H1 (cell line): ENCODE data around the gene APEX2. TPM values are rescaled to one million over a fixed set of nuclear protein-coding genes. Genes with fewer than 3 reads are reported as not detected.

Source experiments
- CTCF ChIA-PET: fragments of 300-600 bp; sonication (Branson Sonifier 250); formaldehyde crosslinking; loops from one replicate; lab custom pipeline; 2021; ENCODE audit not compliant: partially characterized antibody; lab: Charles Lee
- POLR2A ChIA-PET: fragments of 300-600 bp; sonication (Branson Sonifier 250); formaldehyde crosslinking; loops from one replicate; lab custom pipeline; 2021; ENCODE audit warnings: inconsistent platforms; ENCODE audit not compliant: partially characterized antibody; lab: Charles Lee
- DNase-seq, 2 experiments: peaks; one replicate each; pipeline versions ENCODE4 v3.0.0 to v3.0.0-alpha.2; 2010 to 2022; ENCODE audit warnings: low spot score in 2 of 2, low read depth in 1 of 2, mixed read lengths in 1 of 2
- FAIRE-seq: peaks from 2 replicates; lab custom pipeline; 2011; peaks lifted over from hg19 to GRCh38; lab: Jason Lieb, UNC
- H2AFZ ChIP-seq: 2 replicates; pipeline ENCODE4 v1.8.1; 2012; ENCODE audit warnings: low read length, inconsistent platforms
- H2AK5ac ChIP-seq: 2 replicates; pipeline ENCODE4 v1.6.1; 2013; ENCODE audit warnings: low read depth, low read length
- H2BK120ac ChIP-seq: replicated peaks from 2 replicates; pipeline ENCODE3; 2013; ENCODE audit warnings: low read depth, low read length, inconsistent platforms
- H2BK12ac ChIP-seq: 2 replicates; pipeline ENCODE4 v1.6.1; 2013; ENCODE audit warnings: low read depth, low read length
- H2BK15ac ChIP-seq: 2 replicates; pipeline ENCODE4 v1.6.1; 2013; ENCODE audit warnings: low read length
- H2BK20ac ChIP-seq: 2 replicates; pipeline ENCODE4 v1.6.1; 2013; ENCODE audit warnings: low read length
- H2BK5ac ChIP-seq: 2 replicates; pipeline ENCODE4 v1.6.1; 2013; ENCODE audit warnings: low read depth, low read length
- H3K14ac ChIP-seq: 2 replicates; pipeline ENCODE4 v1.6.1; 2013; ENCODE audit warnings: inconsistent platforms; ENCODE audit not compliant: insufficient read length
- H3K18ac ChIP-seq: 2 replicates; pipeline ENCODE4 v1.6.1; 2013; ENCODE audit warnings: low read length; ENCODE audit errors: extremely low read depth
- H3K23ac ChIP-seq: 2 replicates; pipeline ENCODE4 v1.6.1; 2013; ENCODE audit warnings: inconsistent platforms; ENCODE audit not compliant: insufficient read length
- H3K23me2 ChIP-seq: 2 replicates; pipeline ENCODE4 v1.6.1; 2013; ENCODE audit warnings: low read depth, low read length
- H3K27ac ChIP-seq: 2 replicates; pipeline ENCODE4 v1.6.1; 2011; ENCODE audit warnings: low read depth, low read length, inconsistent platforms
- H3K27me3 ChIP-seq, 4 experiments: replicated peaks in 1 of 4; 1 replicate in 1 of 4; 2 replicates in 3 of 4; pipeline versions ENCODE4 v1.6.1 to v1.8.1; 2011 to 2013; ENCODE audit warnings: low read length in 3 of 4, mild to moderate bottlenecking in 3 of 4, inconsistent platforms in 2 of 4, mixed read lengths in 2 of 4, moderate library complexity in 1 of 4; ENCODE audit not compliant: control insufficient read depth in 3 of 4, insufficient read depth in 3 of 4; ENCODE audit errors: extremely low read depth in 1 of 4
- H3K36me3 ChIP-seq, 4 experiments: 2 replicates each; pipeline versions ENCODE4 v1.6.1 to v1.8.1; 2011 to 2013; ENCODE audit warnings: mild to moderate bottlenecking in 4 of 4, low read length in 3 of 4, moderate library complexity in 2 of 4, control low read depth in 1 of 4, inconsistent platforms in 1 of 4; ENCODE audit not compliant: insufficient read depth in 4 of 4, control insufficient read depth in 2 of 4
- H3K4ac ChIP-seq: replicated peaks from 2 replicates; pipeline ENCODE3; 2013; ENCODE audit warnings: low read length, low read depth, mixed read lengths, inconsistent platforms; ENCODE audit not compliant: insufficient read length
- H3K4me1 ChIP-seq, 4 experiments: replicated peaks in 1 of 4; 1 replicate in 1 of 4; 2 replicates in 3 of 4; pipeline versions ENCODE4 v1.6.1 to v1.8.1; 2011 to 2013; ENCODE audit warnings: low read length in 3 of 4, inconsistent platforms in 2 of 4, mixed read lengths in 1 of 4; ENCODE audit not compliant: insufficient read depth in 4 of 4, control insufficient read depth in 3 of 4
- H3K4me2 ChIP-seq, 2 experiments: 2 replicates each; pipeline versions ENCODE4 v1.6.1 to v1.8.1; 2011 to 2013; ENCODE audit warnings: low read depth in 2 of 2, low read length in 2 of 2, control low read depth in 1 of 2, inconsistent platforms in 1 of 2, mild to moderate bottlenecking in 1 of 2; ENCODE audit not compliant: insufficient read depth in 1 of 2
- H3K4me3 ChIP-seq, 4 experiments: fragments of 200-600, 300-600 bp in 1 of 4; sonication (generic), shearing (Covaris generic), sonication (Bioruptor Twin) in 1 of 4; 2 replicates each; pipeline versions ENCODE4 v1.5.1 to v1.8.1; 2011 to 2016; ENCODE audit warnings: low read length in 4 of 4, low read depth in 3 of 4, control low read depth in 2 of 4, inconsistent platforms in 2 of 4, mild to moderate bottlenecking in 2 of 4, mixed read lengths in 1 of 4, moderate library complexity in 1 of 4; ENCODE audit not compliant: insufficient read depth in 2 of 4; ENCODE audit errors: extremely low read depth in 1 of 4
- H3K56ac ChIP-seq: replicated peaks from 2 replicates; pipeline ENCODE3; 2013; ENCODE audit warnings: low read depth, mild to moderate bottlenecking, mixed read lengths, low read length, inconsistent platforms; ENCODE audit not compliant: insufficient read length
- H3K79me1 ChIP-seq: 2 replicates; pipeline ENCODE4 v1.6.1; 2013; ENCODE audit warnings: low read depth, low read length, control low read depth
- H3K79me2 ChIP-seq, 2 experiments: 2 replicates each; pipeline versions ENCODE4 v1.6.1 to v1.8.1; 2012 to 2013; ENCODE audit warnings: low read length in 2 of 2, mild to moderate bottlenecking in 2 of 2, inconsistent platforms in 1 of 2; ENCODE audit not compliant: insufficient read depth in 2 of 2, control insufficient read depth in 1 of 2
- H3K9ac ChIP-seq, 4 experiments: replicated peaks in 1 of 4; 1 replicate in 1 of 4; 2 replicates in 3 of 4; pipeline versions ENCODE4 v1.6.1 to v1.8.1; 2011 to 2013; ENCODE audit warnings: low read depth in 3 of 4, low read length in 3 of 4, control low read depth in 2 of 4, mild to moderate bottlenecking in 2 of 4, moderate library complexity in 2 of 4, inconsistent platforms in 1 of 4; ENCODE audit errors: extremely low read depth in 1 of 4
- H3K9me3 ChIP-seq, 2 experiments: 2 replicates each; pipeline versions ENCODE4 v1.6.1 to v1.8.1; 2012 to 2013; ENCODE audit warnings: mild to moderate bottlenecking in 2 of 2, moderate library complexity in 2 of 2, control low read depth in 1 of 2, inconsistent platforms in 1 of 2, low read depth in 1 of 2, low read length in 1 of 2, mixed read lengths in 1 of 2; ENCODE audit not compliant: insufficient read depth in 2 of 2
- H4K20me1 ChIP-seq, 2 experiments: replicated peaks in 1 of 2; 2 replicates each; pipeline versions ENCODE3 to v1.8.1; 2011 to 2013; ENCODE audit warnings: inconsistent platforms in 2 of 2, low read length in 2 of 2, mild to moderate bottlenecking in 1 of 2; ENCODE audit not compliant: insufficient read depth in 2 of 2, control insufficient read depth in 1 of 2
- H4K5ac ChIP-seq: 2 replicates; pipeline ENCODE4 v1.6.1; 2013; ENCODE audit warnings: low read length, low read depth, mixed read lengths, inconsistent platforms; ENCODE audit not compliant: insufficient read length
- H4K8ac ChIP-seq: 2 replicates; pipeline ENCODE4 v1.8.0; 2013; ENCODE audit warnings: mild to moderate bottlenecking, moderate library complexity, low read length, inconsistent platforms; ENCODE audit not compliant: insufficient read depth; ENCODE audit errors: extremely low read depth
- H4K91ac ChIP-seq: replicated peaks from 2 replicates; pipeline ENCODE3; 2013; ENCODE audit warnings: low read length, mixed read lengths, inconsistent platforms; ENCODE audit not compliant: insufficient read length
- EGR1 ChIP-seq: IDR thresholded peaks from 2 replicates; pipeline ENCODE4 v1.6.1; 2011; ENCODE audit warnings: low read depth, low read length, borderline replicate concordance
- GTF2F1 ChIP-seq: IDR thresholded peaks from 2 replicates; pipeline ENCODE4 v1.6.1; 2012; ENCODE audit warnings: low read depth, low read length, improper control_type of control experiment, borderline replicate concordance
- HDAC2 ChIP-seq, 2 experiments: fragments of 300-600 bp in 1 of 2; sonication (generic) in 1 of 2; IDR thresholded peaks; 2 replicates each; pipeline ENCODE4 v1.6.1; 2011 to 2012; ENCODE audit warnings: low read depth in 2 of 2, low read length in 2 of 2, mild to moderate bottlenecking in 2 of 2, moderate library complexity in 2 of 2, borderline replicate concordance in 1 of 2, inconsistent platforms in 1 of 2
- KDM5A ChIP-seq: fragments of 200-600 bp; IDR thresholded peaks from 2 replicates; pipeline ENCODE4 v1.7.1; 2012; ENCODE audit warnings: mild to moderate bottlenecking, low read length, inconsistent platforms, mixed read lengths
- MAX ChIP-seq: IDR thresholded peaks from 2 replicates; pipeline ENCODE4 v1.6.1; 2012; ENCODE audit warnings: inconsistent platforms
- RFX5 ChIP-seq: IDR thresholded peaks from 2 replicates; pipeline ENCODE4 v1.6.1; 2011; ENCODE audit warnings: low read depth, low read length, improper control_type of control experiment, borderline replicate concordance
- SAP30 ChIP-seq: fragments of 300-600 bp; sonication (generic); IDR thresholded peaks from 2 replicates; pipeline ENCODE4 v1.7.1; 2012; ENCODE audit warnings: low read length, moderate library complexity, mild to moderate bottlenecking, inconsistent platforms; ENCODE audit not compliant: insufficient read depth, insufficient replicate concordance
- SIN3A ChIP-seq, 2 experiments: IDR thresholded peaks in 1 of 2; conservative IDR thresholded peaks in 1 of 2; 2 replicates each; pipeline ENCODE4 v1.6.1; 2011 to 2012; ENCODE audit warnings: low read length in 2 of 2, improper control_type of control experiment in 1 of 2, low read depth in 1 of 2, mild to moderate bottlenecking in 1 of 2
- ZNF274 ChIP-seq: IDR thresholded peaks from 2 replicates; pipeline ENCODE4 v1.7.0; 2012; ENCODE audit warnings: low read length, borderline replicate concordance; ENCODE audit errors: extremely low read depth
- polyA plus RNA-seq, 7 experiments: library from polyadenylated mRNA; depleted of rRNA in 3 of 7; stranded (reverse) in 5 of 7; unstranded in 2 of 7; fragments of >200 nt in 5 of 7; fragments of 200-250 nt in 2 of 7; gene quantifications; 1 replicate in 5 of 7; 2 replicates in 1 of 7; 4 replicates in 1 of 7; pipeline versions ENCODE4 v1.2.1 to v1.2.3, GENCODE V29; 2011 to 2013; ENCODE audit warnings: missing spikeins in 2 of 7, mixed read lengths in 2 of 7
- total RNA-seq: library from RNA; stranded (reverse); fragmentation: NEBNext Ultra II Directional; extraction: Animal tissue kit (Norgen Biotek cat#: 25700); gene quantifications from 2 replicates; pipeline ENCODE4 v1.2.1, GENCODE V29; 2021

APEX2 gene
- total and polyA plus RNA-seq, 2 of the 8 experiments (the other 6 are each of a cell fraction or from before 2014, with no cell fraction given), result 18.9 to 36.4 TPM

GRCh38 chrX:54979432-54979831 is 20.7 kb upstream of the APEX2 start:
- H3K4me3 ChIP-seq, result no peak overlapping the region
- no peak overlapping the region for H3K14ac ChIP-seq
- no peaks in the 10 kb centered on the region; a peak in 1 of 4 replicates for H3K9me3 ChIP-seq
- no peak overlapping the region for H3K4me2 ChIP-seq
- no peak overlapping the region for H3K56ac ChIP-seq
- no peak overlapping the region for H4K91ac ChIP-seq
- DNase-seq, result no peak
- H3K27ac ChIP-seq, result no peak overlapping the region
- no peaks in the 10 kb centered on the region for H3K36me3 ChIP-seq
- H2BK20ac ChIP-seq, result no peak overlapping the region
- H3K18ac ChIP-seq, result no peak overlapping the region
- no peak overlapping the region for H2BK15ac ChIP-seq
- no peaks in the 10 kb centered on the region for H3K4me1 ChIP-seq
- H4K8ac ChIP-seq, result no peak overlapping the region
- FAIRE-seq, result no peak
- no peak overlapping the region for H2AK5ac ChIP-seq
- H4K20me1 ChIP-seq, result no peaks in the 10 kb centered on the region
- CTCF ChIA-PET, result no interaction called here
- H3K79me1 ChIP-seq, result no peaks in the 10 kb centered on the region
- H3K23me2 ChIP-seq, result no peaks in the 10 kb centered on the region
- no peak overlapping the region for H3K9ac ChIP-seq
- no peak overlapping the region for H2BK5ac ChIP-seq
- no peak overlapping the region for H2AFZ ChIP-seq
- POLR2A ChIA-PET, result no interaction called here
- no peak for TF ChIP-seq SAP30
- no peak for TF ChIP-seq GTF2F1
- no peak for TF ChIP-seq EGR1
- TF ChIP-seq ZNF274, result no peak
- TF ChIP-seq KDM5A, result no peak
- no peak for TF ChIP-seq RFX5
- no peak for TF ChIP-seq SIN3A (conservative IDR thresholded peaks at IDR 0.05 in 1 of 2, IDR thresholded peaks at IDR 0.05 in 1 of 2; ENCODE audit: low read depth in 1 of 2, low read length in 2 of 2)
- no peak for TF ChIP-seq HDAC2 (IDR thresholded peaks at IDR 0.05; ENCODE audit: borderline replicate concordance in 1 of 2, low read depth in 2 of 2, low read length in 2 of 2)
- no peak for TF ChIP-seq MAX
- TF ChIP-seq, all 59 proteins: peak for 0
- Histone ChIP-seq H2BK12ac (no peak overlapping the region), H3K23ac (no peak overlapping the region), H4K5ac (no peak overlapping the region), H2BK120ac (no peak overlapping the region), H3K27me3 (no peaks in the 10 kb centered on the region), H3K79me2 (no peaks in the 10 kb centered on the region), H3K4ac (no peak overlapping the region)
